GF-D8 (cell line): ENCODE results near the gene ANKS1A.

Source experiments
- DNase-seq: peaks from one replicate; lab custom pipeline; 2025; lab: John Stamatoyannopoulos, UW

Gene ANKS1A

GRCh38 chr6:35042031-35042815 lies 153.2 kb downstream of the ANKS1A start:
- peak; percentile 38 for DNase-seq

DNA sequence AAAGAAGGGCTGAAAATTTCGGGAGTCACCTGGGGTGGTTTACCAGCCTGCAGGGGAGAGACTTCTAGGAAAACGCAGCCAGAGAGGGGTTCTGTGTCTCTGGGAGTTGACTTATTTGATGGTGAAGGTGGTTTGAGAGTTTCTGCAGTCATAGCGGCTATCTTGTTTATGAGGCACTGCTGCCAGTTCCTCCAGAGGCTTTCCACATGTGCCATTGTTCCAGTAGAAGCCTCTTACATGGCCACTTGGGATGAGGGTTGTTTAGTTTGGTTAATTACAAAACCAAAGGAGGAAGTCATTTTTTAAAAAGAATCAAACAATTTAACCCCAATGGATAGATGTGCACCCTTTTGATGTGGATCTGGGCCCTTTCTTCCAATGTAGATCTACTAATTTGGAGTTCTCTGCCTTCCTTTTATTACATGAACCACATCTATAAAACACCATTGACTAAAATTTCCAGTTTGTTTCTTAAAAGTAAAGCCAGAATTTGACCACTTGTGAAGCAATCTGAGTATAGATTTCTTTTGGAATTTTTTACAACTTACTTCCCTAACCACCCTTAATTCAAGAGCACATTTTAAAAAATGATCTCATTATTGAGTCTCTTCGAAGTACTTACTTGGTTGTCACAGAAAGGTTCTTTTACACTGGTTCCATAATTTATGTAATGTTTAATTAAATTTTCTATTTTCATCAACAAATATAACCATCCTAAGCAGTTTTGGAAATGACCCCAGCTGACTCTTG lies 154.5 kb downstream of the ANKS1A start:
- DNase-seq, result peak; percentile 25

GRCh38 chr6:35044145-35044745 lies 155.2 kb downstream of the ANKS1A start:
- DNase-seq, result peak; percentile 80

DNA sequence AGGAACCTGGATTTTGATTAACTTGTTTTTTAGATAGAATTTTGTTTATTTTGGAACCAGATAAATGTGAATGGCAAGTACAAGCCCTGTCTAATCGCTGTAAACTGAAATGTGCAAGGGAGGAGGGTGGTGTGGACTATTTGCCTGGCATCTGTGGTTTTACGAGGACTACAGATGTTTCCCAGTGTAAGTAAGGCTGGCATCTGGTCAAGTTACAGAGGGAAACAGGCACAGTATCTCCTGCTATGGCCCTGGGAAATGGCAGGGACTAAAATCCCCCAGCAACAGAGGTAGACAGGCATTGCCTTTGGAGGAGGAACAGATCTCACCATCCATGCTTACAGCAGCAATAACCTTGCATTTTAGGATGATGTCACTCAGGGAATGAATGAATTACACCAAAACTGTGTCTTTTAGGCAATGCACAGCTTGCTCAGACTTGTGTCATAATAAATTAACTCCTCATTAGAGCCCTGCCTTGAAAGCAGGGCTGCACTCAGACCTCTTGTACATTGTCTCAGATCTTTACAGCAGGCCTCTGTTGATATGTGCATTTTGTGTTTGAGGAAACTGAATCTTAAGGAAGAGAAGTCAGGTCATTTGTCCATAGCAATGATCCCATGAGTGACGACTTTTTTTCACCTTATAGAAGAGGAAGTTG lies 155.8 kb downstream of the ANKS1A start:
- peak; percentile 80 for DNase-seq

GRCh38 chr6:35046103-35046502 lies 157.0 kb downstream of the ANKS1A start:
- DNase-seq, result no peak

- peak; percentile 95 for DNase-seq
These were observed 157.8 kb downstream of the ANKS1A start for GRCh38 chr6:35046862-35047261.

GRCh38 chr6:35047265-35048011 lies 158.4 kb downstream of the ANKS1A start:
- peak; percentile 98 for DNase-seq

DNA sequence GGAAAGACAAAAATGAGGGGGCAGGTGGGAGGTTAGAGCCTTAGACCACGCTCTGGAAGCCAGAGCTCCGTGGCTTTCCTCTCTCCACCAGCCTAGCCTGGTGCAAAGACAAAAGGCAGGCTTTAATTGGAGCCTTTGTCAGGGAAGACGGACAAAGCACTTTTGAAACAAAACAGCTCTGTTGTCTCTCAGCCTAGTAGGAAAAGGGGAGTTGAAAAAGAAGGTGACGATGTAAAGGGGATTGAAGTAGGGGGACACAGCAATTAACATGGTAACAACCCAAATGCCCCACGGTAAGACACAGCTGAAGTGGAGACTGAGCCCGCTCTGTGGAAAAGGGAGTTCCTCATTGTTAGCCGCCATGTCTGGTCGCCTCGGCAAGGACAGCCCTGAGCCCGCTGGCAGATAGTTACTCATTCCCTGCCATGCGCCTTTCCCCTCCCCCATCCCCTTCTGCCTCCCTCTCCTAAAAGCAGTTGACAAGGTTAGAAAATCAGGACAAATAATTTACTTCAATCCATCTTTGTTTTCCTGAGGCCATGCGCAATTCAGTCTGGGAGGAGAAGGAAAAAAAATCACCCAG lies 159.1 kb downstream of the ANKS1A start:
- DNase-seq, result no peak

DNA sequence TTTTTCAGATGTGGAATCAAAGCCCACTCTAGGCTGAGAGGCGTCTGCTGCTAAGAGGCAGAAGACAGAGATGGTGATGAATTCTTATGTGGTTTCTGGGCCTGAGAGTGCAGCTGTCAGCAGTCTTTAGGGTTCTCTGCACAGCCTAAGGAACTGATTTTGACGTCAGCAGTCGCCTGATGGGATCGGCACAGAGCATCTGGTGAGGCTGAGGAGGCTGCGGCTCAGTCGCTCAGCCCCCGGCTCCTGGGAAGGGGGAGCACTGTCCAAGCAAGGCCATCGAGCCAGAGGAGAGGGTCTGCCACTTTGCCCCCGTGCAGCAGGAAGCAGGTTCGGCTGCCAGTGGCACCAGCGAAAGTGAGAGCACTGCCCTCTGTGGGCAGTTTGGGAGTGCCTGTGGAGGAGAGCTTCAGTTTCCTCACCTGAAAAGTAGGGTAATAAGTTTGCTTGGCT lies 159.6 kb downstream of the ANKS1A start:
- no peak for DNase-seq

- DNase-seq, result no peak
These were observed 160.2 kb downstream of the ANKS1A start for GRCh38 chr6:35049156-35049735.

DNA sequence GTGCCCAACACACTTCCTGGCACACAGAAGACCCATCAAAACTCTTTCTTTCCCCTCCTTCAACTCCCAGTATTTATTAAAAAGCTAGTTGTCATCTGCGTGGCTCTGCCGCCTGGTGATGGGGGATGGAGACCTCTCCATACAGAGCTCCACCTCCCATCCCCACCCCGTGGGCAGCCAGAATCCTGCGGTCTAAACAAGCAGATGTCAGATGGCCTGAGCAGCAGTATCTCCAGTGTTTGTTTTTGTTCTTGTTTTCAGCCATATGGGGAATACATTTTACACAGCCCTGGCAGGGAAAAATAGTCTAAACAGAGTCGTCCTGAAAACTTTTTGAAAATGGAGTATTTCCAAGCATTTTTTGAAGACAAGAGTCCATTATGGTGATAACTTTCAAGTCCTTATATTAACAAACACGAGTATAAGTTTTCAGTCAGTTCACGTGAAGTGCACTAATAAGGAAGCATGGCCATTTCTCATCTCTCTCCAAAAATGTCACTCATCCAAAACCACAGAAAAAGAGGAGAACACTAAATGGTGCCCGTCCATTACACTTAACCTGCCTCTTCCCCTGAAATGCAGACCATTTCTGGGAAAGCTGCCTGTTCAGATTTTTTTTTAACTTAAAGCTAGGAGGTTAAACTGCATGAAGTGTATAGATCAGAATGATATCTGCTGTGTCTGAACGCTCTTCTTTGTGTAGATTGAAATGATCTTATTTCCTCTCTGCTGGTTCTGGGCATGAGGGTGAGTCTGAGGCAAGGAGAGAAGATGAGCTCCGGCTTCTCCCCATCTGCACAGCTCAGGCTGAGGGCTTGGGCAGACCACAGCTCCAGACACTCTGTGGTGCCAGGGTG lies 161.1 kb downstream of the ANKS1A start:
- DNase-seq, result peak; percentile 51

GRCh38 chr6:35050757-35051330 lies 161.8 kb downstream of the ANKS1A start:
- no peak for DNase-seq

DNA sequence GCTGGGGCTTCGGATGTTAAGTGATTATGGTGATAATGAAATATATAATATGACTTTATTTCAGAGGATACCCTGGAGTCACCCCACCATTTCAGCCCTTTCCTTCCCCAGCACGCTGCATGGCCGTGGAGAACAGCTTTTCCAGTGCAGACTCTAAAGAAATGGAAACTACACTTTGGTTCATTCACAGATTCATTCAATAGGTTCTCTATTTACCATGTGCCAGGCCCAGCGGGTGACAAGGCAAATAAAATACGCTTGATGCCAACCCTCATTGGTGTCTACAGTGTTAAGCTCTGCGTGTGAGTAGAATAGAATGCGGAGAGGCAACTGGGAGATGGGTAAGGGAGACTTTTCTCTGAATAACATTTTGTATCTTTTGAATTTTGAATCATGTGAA lies 162.3 kb downstream of the ANKS1A start:
- no peak for DNase-seq

DNA sequence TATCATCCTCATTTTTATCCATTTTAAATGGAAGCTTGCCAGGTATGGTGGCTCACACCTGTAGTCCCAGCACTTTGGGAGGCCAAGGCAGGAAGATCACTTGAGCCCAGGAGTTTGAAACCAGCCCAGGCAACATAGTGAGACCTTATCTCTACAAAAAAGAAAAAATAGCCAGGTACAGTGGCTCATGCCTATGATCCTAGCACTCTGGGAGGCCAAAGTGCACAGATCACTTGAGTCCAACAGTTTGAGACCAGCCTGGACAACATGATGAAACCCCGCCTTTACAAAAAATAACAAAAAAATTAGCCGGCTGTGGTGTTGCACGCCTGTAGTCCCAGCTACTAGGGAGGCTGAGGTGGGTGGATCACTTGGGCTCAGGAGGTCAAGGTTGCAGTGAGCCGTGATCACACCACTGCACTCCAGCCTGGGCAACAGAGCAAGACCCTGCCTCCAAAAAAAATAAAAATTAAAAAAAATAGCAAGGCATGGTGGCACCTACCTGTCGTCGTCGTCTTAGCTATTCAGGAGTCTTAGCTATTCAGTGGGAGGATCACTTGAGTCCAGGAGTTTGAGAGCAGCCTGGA lies 163.0 kb downstream of the ANKS1A start:
- no peak for DNase-seq

- no peak for DNase-seq
These were observed 163.9 kb downstream of the ANKS1A start for GRCh38 chr6:35052694-35053565.

GRCh38 chr6:35053701-35054100 lies 164.6 kb downstream of the ANKS1A start:
- no peak for DNase-seq

DNA sequence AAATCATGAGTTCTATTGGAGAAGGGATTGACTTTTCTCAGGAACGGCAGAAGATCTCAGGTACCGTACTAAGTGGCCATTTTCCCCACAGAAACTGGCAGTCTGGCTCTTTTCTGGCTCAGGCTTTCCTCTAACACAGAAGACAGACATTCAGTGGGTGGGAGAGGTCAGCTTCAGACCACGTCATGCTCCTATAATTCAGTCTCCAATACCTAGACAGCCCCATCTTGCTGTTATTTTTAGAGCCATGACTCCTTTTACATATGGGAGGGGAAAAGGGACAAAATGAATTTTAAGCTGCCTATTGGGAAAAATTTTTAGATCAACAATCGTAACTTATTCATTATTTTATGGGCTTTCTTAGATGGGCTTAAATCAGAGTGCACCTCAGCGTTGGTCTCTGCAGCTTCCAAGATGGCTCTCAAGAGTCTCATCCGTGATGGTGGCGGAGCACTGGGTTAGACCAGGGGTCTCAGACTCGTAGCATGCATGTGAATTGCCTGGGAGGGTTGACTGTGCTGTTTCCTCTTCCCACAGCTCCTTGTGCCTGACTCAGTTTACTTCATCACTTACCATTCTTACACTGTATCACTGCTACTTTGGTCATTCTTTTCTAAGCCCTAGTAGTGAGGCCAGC lies 165.2 kb downstream of the ANKS1A start:
- DNase-seq, result no peak

DNA sequence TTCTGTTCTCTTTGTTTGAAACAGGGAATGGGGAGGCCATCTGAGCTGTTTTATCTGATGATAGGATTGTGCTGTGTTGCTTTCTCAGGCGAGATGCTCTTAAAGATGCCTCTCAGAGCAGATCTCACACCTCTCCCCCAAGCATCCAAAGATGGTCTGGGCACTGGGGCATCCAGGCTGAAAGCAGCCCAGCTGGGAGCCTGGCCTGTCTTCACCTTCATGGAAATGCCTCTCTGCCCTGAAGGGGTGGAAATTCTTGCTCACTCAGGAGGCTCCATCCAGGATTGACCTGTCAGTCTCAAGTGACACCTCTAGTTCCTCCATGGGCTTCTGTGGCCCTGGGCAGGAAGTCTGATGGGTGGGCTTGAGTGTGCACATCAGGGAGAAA lies 165.7 kb downstream of the ANKS1A start:
- no peak for DNase-seq
